Liver (tissue), 9 donors: ENCODE data around the gene GBE1. TPM values are rescaled to one million over a fixed set of nuclear protein-coding genes. Genes with fewer than 3 reads are reported as not detected.

Experiments used
- DNase-seq: peaks from one replicate; pipeline ENCODE4 v3.0.0-alpha.2; 2017; ENCODE audit warnings: low spot score
- H3K27ac ChIP-seq, 2 donors: one replicate each; pipeline ENCODE4 v1.7.0; 2013; ENCODE audit warnings: inconsistent platforms in 2 of 2, low read length in 2 of 2, control low read depth in 1 of 2, low read depth in 1 of 2, mild to moderate bottlenecking in 1 of 2
- H3K27me3 ChIP-seq, 4 donors: one replicate each; pipeline versions ENCODE4 v1.6.1 to v1.7.0; 2013; ENCODE audit warnings: low read length in 3 of 4, inconsistent platforms in 1 of 4, mild to moderate bottlenecking in 1 of 4, moderate library complexity in 1 of 4; ENCODE audit not compliant: control insufficient read depth in 4 of 4, insufficient read depth in 4 of 4
- H3K36me3 ChIP-seq, 4 donors: one replicate each; pipeline versions ENCODE4 v1.6.1 to v1.7.0; 2013; ENCODE audit warnings: low read length in 3 of 4, mild to moderate bottlenecking in 3 of 4, low read depth in 1 of 4, moderate library complexity in 1 of 4; ENCODE audit not compliant: control insufficient read depth in 4 of 4, insufficient read depth in 3 of 4
- H3K4me1 ChIP-seq, 4 donors: one replicate each; pipeline versions ENCODE4 v1.6.1 to v1.7.0; 2013; ENCODE audit warnings: low read length in 3 of 4, mild to moderate bottlenecking in 3 of 4, moderate library complexity in 1 of 4; ENCODE audit not compliant: control insufficient read depth in 4 of 4, insufficient read depth in 4 of 4
- H3K4me3 ChIP-seq, 3 donors: one replicate each; pipeline versions ENCODE4 v1.6.1 to v1.7.0; 2013; ENCODE audit warnings: low read length in 3 of 3, control low read depth in 1 of 3, low read depth in 1 of 3, mild to moderate bottlenecking in 1 of 3
- H3K9ac ChIP-seq, 2 donors: one replicate each; pipeline ENCODE4 v1.7.0; 2013; ENCODE audit warnings: low read length in 2 of 2, mild to moderate bottlenecking in 2 of 2, moderate library complexity in 2 of 2, control low read depth in 1 of 2, low read depth in 1 of 2
- H3K9me3 ChIP-seq, 4 donors: one replicate each; pipeline versions ENCODE4 v1.6.1 to v1.7.0; 2013; ENCODE audit warnings: low read length in 3 of 4; ENCODE audit not compliant: control insufficient read depth in 4 of 4
- ATF3 ChIP-seq: IDR thresholded peaks from 2 replicates; pipeline ENCODE4 v1.6.1; 2016; ENCODE audit warnings: antibody characterized with exemption
- CTCF ChIP-seq: fragments of 150-350 bp; IDR thresholded peaks from 2 replicates; pipeline ENCODE4 v1.5.1; 2017; ENCODE audit warnings: improper control_type of control experiment, low read depth, low read length; ENCODE audit not compliant: missing input control
- EGR1 ChIP-seq, 2 donors: IDR thresholded peaks; 2 replicates each; pipeline ENCODE4 v1.6.1; 2016 to 2018; ENCODE audit warnings: antibody characterized with exemption in 2 of 2, low read depth in 2 of 2
- FOXA1 ChIP-seq: IDR thresholded peaks from 2 replicates; pipeline ENCODE4 v1.6.1; 2016; ENCODE audit warnings: antibody characterized with exemption
- FOXA2 ChIP-seq: IDR thresholded peaks from 2 replicates; pipeline ENCODE4 v1.6.1; 2016; ENCODE audit warnings: antibody characterized with exemption
- GABPA ChIP-seq, 2 donors: IDR thresholded peaks in 1 of 2; conservative IDR thresholded peaks in 1 of 2; 2 replicates each; pipeline ENCODE4 v1.6.1; 2016; ENCODE audit warnings: antibody characterized with exemption in 2 of 2, mild to moderate bottlenecking in 1 of 2, moderate library complexity in 1 of 2
- HNF4A ChIP-seq, 2 donors: conservative IDR thresholded peaks; 2 replicates each; pipeline ENCODE4 v1.6.1; 2016; ENCODE audit warnings: antibody characterized with exemption in 2 of 2, mild to moderate bottlenecking in 2 of 2
- HNF4G ChIP-seq: IDR thresholded peaks from 2 replicates; pipeline ENCODE4 v1.6.1; 2016; ENCODE audit warnings: antibody characterized with exemption
- JUND ChIP-seq, 2 donors: IDR thresholded peaks; 2 replicates each; pipeline ENCODE4 v1.6.1; 2016; ENCODE audit warnings: antibody characterized with exemption in 2 of 2
- MAX ChIP-seq: IDR thresholded peaks from 2 replicates; pipeline ENCODE4 v1.6.1; 2016; ENCODE audit warnings: antibody characterized with exemption
- NR2F2 ChIP-seq: IDR thresholded peaks from 2 replicates; pipeline ENCODE4 v1.6.1; 2016; ENCODE audit warnings: antibody characterized with exemption
- RAD21 ChIP-seq, 2 donors: IDR thresholded peaks; 2 replicates each; pipeline ENCODE4 v1.6.1; 2016; ENCODE audit warnings: antibody characterized with exemption in 2 of 2, mild to moderate bottlenecking in 2 of 2
- REST ChIP-seq: IDR thresholded peaks from 2 replicates; pipeline ENCODE4 v1.6.1; 2016; ENCODE audit warnings: antibody characterized with exemption, mild to moderate bottlenecking
- RXRA ChIP-seq, 2 donors: IDR thresholded peaks; 2 replicates each; pipeline ENCODE4 v1.6.1; 2017 to 2018; ENCODE audit warnings: antibody characterized with exemption in 2 of 2, mild to moderate bottlenecking in 1 of 2
- SP1 ChIP-seq: IDR thresholded peaks from 2 replicates; pipeline ENCODE4 v1.6.1; 2018; ENCODE audit warnings: antibody characterized with exemption, mild to moderate bottlenecking
- TAF1 ChIP-seq: conservative IDR thresholded peaks from 2 replicates; pipeline ENCODE4 v1.6.1; 2016; ENCODE audit warnings: antibody characterized with exemption, mild to moderate bottlenecking
- YY1 ChIP-seq: IDR thresholded peaks from 2 replicates; pipeline ENCODE4 v1.6.1; 2016; ENCODE audit warnings: antibody characterized with exemption, mild to moderate bottlenecking
- ZBTB33 ChIP-seq: IDR thresholded peaks from 2 replicates; pipeline ENCODE4 v1.6.1; 2016; ENCODE audit warnings: antibody characterized with exemption
- WGBS: extraction: QIAGEN DNeasy Blood & Tissue Kit; methylation state at CpG from one replicate; pipeline ENCODE4 v1.1.7; 2013; 5-methylcytosine and 5-hydroxymethylcytosine counted together
- polyA plus RNA-seq, 2 donors: library from polyadenylated mRNA; stranded (reverse) in 1 of 2; unstranded in 1 of 2; fragments of 200-250 nt in 1 of 2; fragments of >200 nt in 1 of 2; fragmentation: Nextera tagmentation in 1 of 2; extraction: Ambion mirVana in 1 of 2; gene quantifications; one replicate each; pipeline versions ENCODE4 v1.2.1 to v1.2.3, GENCODE V29; 2013 to 2015
- total RNA-seq, 2 donors: library from RNA; depleted of rRNA; stranded (reverse); fragments of >200 nt; gene quantifications; one replicate each; pipeline ENCODE4 v1.2.3, GENCODE V29; 2014
- donor health status: healthy.
- donor health status: healthy.
- donor health status: healthy.
- donor health status: healthy.
- donor health status: healthy.

The GBE1 gene
- total and polyA plus RNA-seq, 4 donors: 22.5 to 95.6 (median 25.8) TPM

GRCh38 chr3:81530180-81530939, 231.1 kb downstream of the GBE1 start:
- no peak for DNase-seq
- H3K9ac ChIP-seq: no peak overlapping the region
- TF ChIP-seq GABPA (IDR thresholded peaks at IDR 0.05 in 1 of 2, conservative IDR thresholded peaks at IDR 0.05 in 1 of 2): no peak
- TF ChIP-seq FOXA2: peak; percentile 19
- TF ChIP-seq HNF4A (conservative IDR thresholded peaks at IDR 0.05): peak in 1 of 2 donors; percentile 23
- TF ChIP-seq JUND (IDR thresholded peaks at IDR 0.05): peak; percentile 61 to 71
- no peak for TF ChIP-seq NR2F2
- no peak for TF ChIP-seq REST
- no peak for TF ChIP-seq MAX
- TF ChIP-seq RXRA (IDR thresholded peaks at IDR 0.05): peak in 1 of 2 donors; percentile 8
- no peak for TF ChIP-seq FOXA1
- TF ChIP-seq ATF3: no peak
- TF ChIP-seq HNF4G: no peak
- peaks cover 0 to 13% (median 0%) of the 10 kb centered on the region in 4 donors for H3K4me1 ChIP-seq
- H3K27me3 ChIP-seq: no peaks in the 10 kb centered on the region
- WGBS: 65% methylated on average over 4 of the region's 4 CpGs
- no peak overlapping the region for H3K4me3 ChIP-seq
- no peaks in the 10 kb centered on the region for H3K9me3 ChIP-seq
- H3K27ac ChIP-seq: peak overlapping the region in 1 of 2 donors; percentile 42
- H3K36me3 ChIP-seq: peaks cover 2 to 47% (median 19%) of the 10 kb centered on the region in 4 donors

GRCh38 chr3:81521855-81522254, 239.6 kb downstream of the GBE1 start:
- no peak for DNase-seq
- Histone ChIP-seq H3K27ac (no peak overlapping the region), H3K9me3 (no peaks in the 10 kb centered on the region), H3K4me1 (no peaks in the 10 kb centered on the region), H3K27me3 (no peaks in the 10 kb centered on the region), H3K4me3 (no peak overlapping the region), H3K36me3 (peaks cover 0 to 3% (median 0%) of the 10 kb centered on the region in 4 donors), H3K9ac (no peak overlapping the region)
- 88% methylated on average over 2 of the region's 2 CpGs for WGBS
- TF ChIP-seq JUND (IDR thresholded peaks at IDR 0.05): no peak
- TF ChIP-seq MAX: no peak
- TF ChIP-seq RXRA (IDR thresholded peaks at IDR 0.05): no peak
- no peak for TF ChIP-seq NR2F2
- no peak for TF ChIP-seq ATF3
- no peak for TF ChIP-seq EGR1 (IDR thresholded peaks at IDR 0.05; ENCODE audit: low read depth in 2 of 2)
- no peak for TF ChIP-seq REST
- TF ChIP-seq ZBTB33: no peak
- no peak for TF ChIP-seq SP1
- TF ChIP-seq FOXA1: no peak
- TF ChIP-seq TAF1: no peak
- no peak for TF ChIP-seq GABPA (IDR thresholded peaks at IDR 0.05 in 1 of 2, conservative IDR thresholded peaks at IDR 0.05 in 1 of 2)
- TF ChIP-seq HNF4G: no peak
- TF ChIP-seq YY1: no peak
- no peak for TF ChIP-seq HNF4A (conservative IDR thresholded peaks at IDR 0.05)
- TF ChIP-seq CTCF: no peak
- no peak for TF ChIP-seq RAD21 (IDR thresholded peaks at IDR 0.05)
- no peak for TF ChIP-seq FOXA2
